Mesenchymal stem cell (in vitro differentiated cells and primary cell): Measurements from ENCODE around the gene AFF1.
"Not testable (repeated sequence)": the region's sequence is repeated elsewhere in the genome, so short reads cannot be mapped to it uniquely, and the experiment has no call there.

Experiments
- DNase-seq: peaks from one replicate; pipeline ENCODE4 v3.0.0-alpha.2; 2013
- H2AFZ ChIP-seq: one replicate; pipeline ENCODE4 v1.6.1; 2013; ENCODE audit warnings: low read depth, mild to moderate bottlenecking, control low read depth, inconsistent platforms, low read length, moderate library complexity
- H2AK5ac ChIP-seq: 2 replicates; pipeline ENCODE4 v1.6.1; 2013; ENCODE audit warnings: low read length, moderate library complexity, mild to moderate bottlenecking, inconsistent platforms; ENCODE audit not compliant: severe bottlenecking
- H2BK120ac ChIP-seq: one replicate; pipeline ENCODE4 v1.6.1; 2013; ENCODE audit warnings: low read depth, mild to moderate bottlenecking, inconsistent platforms, low read length, moderate library complexity
- H2BK12ac ChIP-seq, 2 experiments: one replicate each; pipeline ENCODE4 v1.6.1; 2013; ENCODE audit warnings: inconsistent platforms in 2 of 2, low read length in 2 of 2, mild to moderate bottlenecking in 2 of 2, moderate library complexity in 2 of 2, control low read depth in 1 of 2
- H2BK15ac ChIP-seq: one replicate; pipeline ENCODE4 v1.6.1; 2013; ENCODE audit warnings: mild to moderate bottlenecking, low read depth, inconsistent platforms; ENCODE audit not compliant: poor library complexity, severe bottlenecking
- H2BK5ac ChIP-seq: 2 replicates; pipeline ENCODE4 v1.6.1; 2013; ENCODE audit warnings: low read depth, mild to moderate bottlenecking, low read length, control low read depth, inconsistent platforms; ENCODE audit not compliant: poor library complexity, severe bottlenecking
- H3K14ac ChIP-seq, 2 experiments: one replicate each; pipeline ENCODE4 v1.6.1; 2013; ENCODE audit warnings: inconsistent platforms in 2 of 2, low read length in 2 of 2, control low read depth in 1 of 2, mild to moderate bottlenecking in 1 of 2, moderate library complexity in 1 of 2
- H3K18ac ChIP-seq, 2 experiments: one replicate each; pipeline ENCODE4 v1.6.1; 2013; ENCODE audit warnings: inconsistent platforms in 2 of 2, low read length in 2 of 2, control low read depth in 1 of 2, low read depth in 1 of 2, mild to moderate bottlenecking in 1 of 2
- H3K23ac ChIP-seq, 2 experiments: one replicate each; pipeline ENCODE4 v1.6.1; 2013; ENCODE audit warnings: inconsistent platforms in 2 of 2, low read length in 2 of 2, mild to moderate bottlenecking in 2 of 2, moderate library complexity in 2 of 2, control low read depth in 1 of 2
- H3K27ac ChIP-seq: 2 replicates; pipeline ENCODE4 v1.5.1; 2013; ENCODE audit warnings: mild to moderate bottlenecking, moderate library complexity, low read length, control low read depth, inconsistent platforms; ENCODE audit not compliant: poor library complexity, severe bottlenecking
- H3K27me3 ChIP-seq, 2 experiments: 2 replicates each; pipeline versions ENCODE4 v1.6.1 to v1.7.0; 2013; ENCODE audit warnings: low read length in 2 of 2, mild to moderate bottlenecking in 2 of 2, moderate library complexity in 2 of 2, control low read depth in 1 of 2, inconsistent platforms in 1 of 2; ENCODE audit not compliant: control insufficient read depth in 1 of 2, insufficient read depth in 1 of 2
- H3K36me3 ChIP-seq, 2 experiments: 2 replicates each; pipeline versions ENCODE4 v1.6.1 to v1.7.0; 2013; ENCODE audit warnings: low read length in 2 of 2, control low read depth in 1 of 2, inconsistent platforms in 1 of 2, low read depth in 1 of 2, mild to moderate bottlenecking in 1 of 2; ENCODE audit not compliant: insufficient read depth in 2 of 2, control insufficient read depth in 1 of 2
- H3K4ac ChIP-seq, 2 experiments: one replicate each; pipeline ENCODE4 v1.6.1; 2013; ENCODE audit warnings: inconsistent platforms in 2 of 2, low read length in 2 of 2, mild to moderate bottlenecking in 2 of 2, moderate library complexity in 2 of 2, control low read depth in 1 of 2, low read depth in 1 of 2
- H3K4me1 ChIP-seq: 2 replicates; pipeline ENCODE4 v1.6.1; 2013; ENCODE audit warnings: low read depth, low read length, control low read depth; ENCODE audit not compliant: control insufficient read depth, insufficient read depth
- H3K4me2 ChIP-seq: 2 replicates; pipeline ENCODE4 v1.6.1; 2013; ENCODE audit warnings: low read length, mild to moderate bottlenecking, inconsistent platforms; ENCODE audit not compliant: poor library complexity, severe bottlenecking
- H3K4me3 ChIP-seq, 2 experiments: 2 replicates each; pipeline versions ENCODE4 v1.5.1 to v1.7.0; 2013; ENCODE audit warnings: low read length in 2 of 2, mild to moderate bottlenecking in 2 of 2, control low read depth in 1 of 2, low read depth in 1 of 2; ENCODE audit not compliant: insufficient read depth in 1 of 2
- H3K79me1 ChIP-seq: replicated peaks from 2 replicates; pipeline ENCODE4 v1.6.1; 2013; ENCODE audit warnings: mild to moderate bottlenecking, control low read depth, low read length, inconsistent platforms; ENCODE audit not compliant: poor library complexity, severe bottlenecking
- H3K9ac ChIP-seq: 2 replicates; pipeline ENCODE4 v1.7.0; 2013; ENCODE audit warnings: mild to moderate bottlenecking, low read length, moderate library complexity
- H3K9me3 ChIP-seq: 2 replicates; pipeline ENCODE4 v1.7.0; 2013; ENCODE audit warnings: mild to moderate bottlenecking, low read length; ENCODE audit not compliant: control insufficient read depth
- H4K8ac ChIP-seq: one replicate; pipeline ENCODE4 v1.6.1; 2013; ENCODE audit warnings: inconsistent platforms, mild to moderate bottlenecking, low read length, moderate library complexity
- H4K91ac ChIP-seq: one replicate; pipeline ENCODE4 v1.6.1; 2013; ENCODE audit warnings: mild to moderate bottlenecking, low read length, inconsistent platforms
- WGBS: methylation state at CpG from one replicate; pipeline ENCODE4 v1.1.7; 2013; ENCODE audit warnings: mixed read lengths; 5-methylcytosine and 5-hydroxymethylcytosine counted together

Gene AFF1

GRCh38 chr4:87034527-87034926 lies 99.7 kb downstream of the AFF1 start:
- no peak overlapping the region for H3K23ac ChIP-seq
- peaks cover 11% of the 10 kb centered on the region for H3K79me1 ChIP-seq
- no peaks in the 10 kb centered on the region for H3K36me3 ChIP-seq
- no peak overlapping the region for H3K4me2 ChIP-seq
- H2BK5ac ChIP-seq = no peak overlapping the region
- H3K4me1 ChIP-seq = peaks cover 23% of the 10 kb centered on the region
- no peak overlapping the region for H2AK5ac ChIP-seq
- no peak overlapping the region for H2BK12ac ChIP-seq
- H2BK120ac ChIP-seq = no peak overlapping the region
- H3K27me3 ChIP-seq = no peaks in the 10 kb centered on the region
- no peak overlapping the region for H4K8ac ChIP-seq
- no peak overlapping the region for H2BK15ac ChIP-seq
- H3K9ac ChIP-seq = no peak overlapping the region
- 79% methylated on average over 3 of the region's 3 CpGs for WGBS
- DNase-seq = no peak
- H3K9me3 ChIP-seq = no peaks in the 10 kb centered on the region
- H4K91ac ChIP-seq = no peak overlapping the region
- H3K14ac ChIP-seq = no peak overlapping the region
- no peak overlapping the region for H2AFZ ChIP-seq
- H3K4ac ChIP-seq = no peak overlapping the region
- H3K18ac ChIP-seq = no peak overlapping the region
- H3K27ac ChIP-seq = no peak overlapping the region
- H3K4me3 ChIP-seq = no peak overlapping the region

DNA sequence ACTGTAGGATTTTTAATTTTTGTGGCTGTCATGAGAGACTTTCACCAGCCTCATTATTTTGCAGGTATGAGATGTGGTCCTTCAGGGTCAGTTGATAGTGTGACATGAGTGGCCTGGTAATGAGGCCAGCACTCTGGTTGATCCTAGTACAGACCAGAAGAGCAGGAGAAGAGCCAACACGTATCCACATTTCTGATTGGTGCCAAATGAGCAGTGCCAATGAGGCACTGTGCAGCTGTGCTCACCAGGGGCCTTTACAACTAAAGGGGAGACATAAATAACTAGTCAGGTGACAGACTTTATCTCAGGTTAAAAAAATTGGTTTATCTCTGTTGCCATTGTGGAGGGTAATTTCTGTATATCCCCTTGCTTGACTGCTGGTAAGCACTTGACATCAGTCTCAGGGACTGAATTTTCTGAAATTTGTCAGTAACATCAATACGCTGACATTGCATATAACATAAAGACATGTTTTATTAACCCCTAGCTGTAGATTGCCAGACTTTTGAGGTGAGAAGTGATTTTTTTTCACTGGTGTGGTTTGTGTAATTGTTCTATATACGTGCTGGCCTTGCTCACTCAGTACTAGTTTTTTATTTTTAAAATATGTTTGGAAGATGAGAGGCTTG lies 101.2 kb downstream of the AFF1 start:
- Histone ChIP-seq H3K9ac (no peak overlapping the region), H3K36me3 (no peaks in the 10 kb centered on the region), H2BK120ac (no peak overlapping the region), H2BK15ac (no peak overlapping the region), H3K9me3 (no peaks in the 10 kb centered on the region), H3K4me1 (peaks cover 24% of the 10 kb centered on the region), H4K91ac (peak overlapping the region; percentile 11), H2AFZ (no peak overlapping the region), H3K4ac (no peak overlapping the region), H3K23ac (no peak overlapping the region), H3K18ac (peak overlapping the region; percentile 14 to 72), H3K27me3 (no peaks in the 10 kb centered on the region), H2AK5ac (peak overlapping the region; percentile 4), H3K27ac (no peak overlapping the region), H3K14ac (peak overlapping the region in 1 of 2 experiments; percentile 83), H3K79me1 (peaks cover 7% of the 10 kb centered on the region), H2BK5ac (no peak overlapping the region), H2BK12ac (peak overlapping the region in 1 of 2 experiments; percentile 29), H3K4me2 (no peak overlapping the region), H4K8ac (no peak overlapping the region), H3K4me3 (no peak overlapping the region)
- no peak for DNase-seq
- 86% methylated on average over 3 of the region's 3 CpGs for WGBS

DNA sequence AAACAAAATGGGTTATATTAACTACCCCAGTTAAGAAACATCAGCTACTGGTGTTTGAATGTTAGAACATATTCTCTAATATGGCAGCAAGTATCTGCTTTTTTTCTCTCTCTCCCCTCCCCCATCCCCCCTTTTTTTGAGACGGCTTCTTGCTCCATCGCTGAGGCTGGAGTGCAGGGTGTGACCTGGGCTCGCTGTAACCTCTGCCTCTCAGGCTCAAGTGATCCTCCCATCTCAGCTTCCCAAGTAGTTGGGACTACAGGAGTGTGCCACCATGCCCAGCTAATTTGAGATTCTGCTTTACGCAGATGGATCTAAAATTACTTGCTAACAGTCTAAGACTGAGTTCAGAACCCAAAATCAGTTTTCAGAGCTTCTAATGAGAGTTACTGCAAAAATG lies 101.9 kb downstream of the AFF1 start:
- H3K14ac ChIP-seq = no peak overlapping the region
- no peaks in the 10 kb centered on the region for H3K36me3 ChIP-seq
- H4K91ac ChIP-seq = no peak overlapping the region
- peaks cover 23% of the 10 kb centered on the region for H3K4me1 ChIP-seq
- no peak overlapping the region for H2AFZ ChIP-seq
- no peak overlapping the region for H4K8ac ChIP-seq
- no peak overlapping the region for H2BK12ac ChIP-seq
- H3K4ac ChIP-seq = no peak overlapping the region
- H2BK15ac ChIP-seq = no peak overlapping the region
- 55% methylated on average over 4 of the region's 4 CpGs for WGBS
- H3K4me3 ChIP-seq = no peak overlapping the region
- no peak overlapping the region for H3K27ac ChIP-seq
- H3K4me2 ChIP-seq = no peak overlapping the region
- peaks cover 7% of the 10 kb centered on the region for H3K79me1 ChIP-seq
- no peak overlapping the region for H2BK120ac ChIP-seq
- no peak overlapping the region for H2BK5ac ChIP-seq
- H2AK5ac ChIP-seq = peak overlapping the region; percentile 50
- peak overlapping the region in 1 of 2 experiments; percentile 54 for H3K18ac ChIP-seq
- no peak for DNase-seq
- H3K27me3 ChIP-seq = no peaks in the 10 kb centered on the region
- H3K9ac ChIP-seq = no peak overlapping the region
- no peak overlapping the region for H3K23ac ChIP-seq
- no peaks in the 10 kb centered on the region for H3K9me3 ChIP-seq

GRCh38 chr4:87037171-87037570 lies 102.4 kb downstream of the AFF1 start:
- not testable (repeated sequence) for H2BK5ac ChIP-seq, H3K18ac ChIP-seq, H2BK15ac ChIP-seq, H3K4me2 ChIP-seq, H3K14ac ChIP-seq, DNase-seq, H4K91ac ChIP-seq, H3K23ac ChIP-seq, H3K4me3 ChIP-seq, H3K9me3 ChIP-seq, H2AK5ac ChIP-seq, H3K79me1 ChIP-seq, H2AFZ ChIP-seq, H3K27me3 ChIP-seq, H3K36me3 ChIP-seq, H4K8ac ChIP-seq, H2BK120ac ChIP-seq
- peak overlapping the region in 1 of 2 experiments; percentile 11 for H2BK12ac ChIP-seq
- H3K4me1 ChIP-seq = peaks cover 24% of the 10 kb centered on the region
- H3K4ac ChIP-seq = peak overlapping the region in 1 of 2 experiments; percentile 30
- H3K27ac ChIP-seq = peak overlapping the region; percentile 87
- H3K9ac ChIP-seq = peak overlapping the region; percentile 50
- WGBS = 60% methylated on average over 4 of the region's 7 CpGs
